Fibroblast of lung (primary cell): ENCODE measurements around the gene MOSPD3. TPM values are rescaled to one million over a fixed set of nuclear protein-coding genes. Genes with fewer than 3 reads are reported as not detected.

Source experiments
- DNase-seq, 2 donors: peaks; one replicate each; pipeline versions ENCODE4 v3.0.0 to v3.0.0-alpha.2; 2010; ENCODE audit warnings: low read depth in 2 of 2
- H2AFZ ChIP-seq: 2 replicates; pipeline ENCODE4 v1.5.1; 2012; ENCODE audit warnings: low read length, control low read depth, inconsistent platforms
- H3K27ac ChIP-seq: 2 replicates; pipeline ENCODE4 v1.5.1; 2011; ENCODE audit warnings: low read length, control low read depth; ENCODE audit not compliant: insufficient read depth
- H3K27me3 ChIP-seq: 2 replicates; pipeline ENCODE4 v1.5.1; 2011; ENCODE audit warnings: mild to moderate bottlenecking, low read length; ENCODE audit not compliant: control insufficient read depth, insufficient read depth
- H3K36me3 ChIP-seq: 2 replicates; pipeline ENCODE4 v1.5.1; 2011; ENCODE audit warnings: low read length; ENCODE audit not compliant: control insufficient read depth, insufficient read depth
- H3K4me1 ChIP-seq: 2 replicates; pipeline ENCODE4 v1.5.1; 2011; ENCODE audit warnings: low read length; ENCODE audit not compliant: control insufficient read depth, insufficient read depth; ENCODE audit errors: extremely low read depth
- H3K4me2 ChIP-seq: 2 replicates; pipeline ENCODE4 v1.5.1; 2011; ENCODE audit warnings: low read length, control low read depth; ENCODE audit not compliant: insufficient read depth; ENCODE audit errors: extremely low read depth
- H3K4me3 ChIP-seq, 4 experiments: fragments of 200-600 bp in 1 of 4; sonication (generic) in 1 of 4; replicated peaks in 1 of 4; 2 replicates each; pipeline ENCODE4 v1.5.1; 2011 to 2016; ENCODE audit warnings: low read length in 4 of 4, low read depth in 3 of 4, mild to moderate bottlenecking in 3 of 4, control low read depth in 2 of 4, inconsistent platforms in 1 of 4, mixed read lengths in 1 of 4; ENCODE audit not compliant: insufficient read depth in 1 of 4; ENCODE audit errors: control extremely low read depth in 1 of 4
- H3K79me2 ChIP-seq: 2 replicates; pipeline ENCODE4 v1.5.1; 2012; ENCODE audit warnings: mild to moderate bottlenecking, low read length, inconsistent platforms; ENCODE audit not compliant: control insufficient read depth, insufficient read depth
- H3K9ac ChIP-seq: 2 replicates; pipeline ENCODE4 v1.5.1; 2011; ENCODE audit warnings: mild to moderate bottlenecking, low read length, control low read depth; ENCODE audit not compliant: insufficient read depth
- H3K9me3 ChIP-seq: 2 replicates; pipeline ENCODE4 v1.5.1; 2012; ENCODE audit warnings: low read depth, low read length; ENCODE audit not compliant: control insufficient read depth, insufficient read depth
- H4K20me1 ChIP-seq: 2 replicates; pipeline ENCODE4 v1.5.1; 2011; ENCODE audit warnings: low read length; ENCODE audit not compliant: control insufficient read depth, insufficient read depth; ENCODE audit errors: extremely low read depth
- EZH2 ChIP-seq: IDR thresholded peaks from 2 replicates; pipeline ENCODE4 v1.5.1; 2012; ENCODE audit warnings: low read length, control low read depth, mild to moderate bottlenecking; ENCODE audit errors: missing control alignments
- polyA plus RNA-seq, 2 donors: library from polyadenylated mRNA; depleted of rRNA in 1 of 2; stranded (reverse) in 1 of 2; unstranded in 1 of 2; fragments of >200 nt; gene quantifications; 2 replicates each; pipeline ENCODE4 v1.2.1, GENCODE V29; 2011 to 2012; ENCODE audit warnings: missing spikeins in 1 of 2
- total RNA-seq: library from RNA; depleted of rRNA; stranded (reverse); fragments of >200 nt; gene quantifications from 2 replicates; pipeline ENCODE4 v1.2.1, GENCODE V29; 2014
- TF ChIP-seq, protein P1 (sequence below), 2 donors: IDR thresholded peaks in 1 of 2; conservative IDR thresholded peaks in 1 of 2; 1 replicate in 1 of 2; 2 replicates in 1 of 2; pipeline ENCODE4 v1.5.1; 2011 to 2012; ENCODE audit warnings: low read length in 2 of 2, control low read depth in 1 of 2, inconsistent platforms in 1 of 2, low read depth in 1 of 2, mild to moderate bottlenecking in 1 of 2

MOSPD3 gene
- total and polyA plus RNA-seq, 2 donors (not counting 1 experiment from before 2014, with no cell fraction given), result 5.9 to 12.8 TPM

GRCh38 chr7:100572949-100573675 lies 39.2 kb upstream of the MOSPD3 start:
- no peaks in the 10 kb centered on the region for H4K20me1 ChIP-seq
- H3K79me2 ChIP-seq, result no peaks in the 10 kb centered on the region
- H3K27ac ChIP-seq, result no peak overlapping the region
- DNase-seq, result no peak
- no peaks in the 10 kb centered on the region for H3K27me3 ChIP-seq
- no peak overlapping the region for H2AFZ ChIP-seq
- no peak overlapping the region for H3K4me2 ChIP-seq
- H3K9ac ChIP-seq, result no peak overlapping the region
- H3K4me1 ChIP-seq, result no peaks in the 10 kb centered on the region
- no peak overlapping the region for H3K4me3 ChIP-seq
- no peaks in the 10 kb centered on the region for H3K9me3 ChIP-seq
- H3K36me3 ChIP-seq, result peaks cover 28% of the 10 kb centered on the region
- TF ChIP-seq, protein P1, sequence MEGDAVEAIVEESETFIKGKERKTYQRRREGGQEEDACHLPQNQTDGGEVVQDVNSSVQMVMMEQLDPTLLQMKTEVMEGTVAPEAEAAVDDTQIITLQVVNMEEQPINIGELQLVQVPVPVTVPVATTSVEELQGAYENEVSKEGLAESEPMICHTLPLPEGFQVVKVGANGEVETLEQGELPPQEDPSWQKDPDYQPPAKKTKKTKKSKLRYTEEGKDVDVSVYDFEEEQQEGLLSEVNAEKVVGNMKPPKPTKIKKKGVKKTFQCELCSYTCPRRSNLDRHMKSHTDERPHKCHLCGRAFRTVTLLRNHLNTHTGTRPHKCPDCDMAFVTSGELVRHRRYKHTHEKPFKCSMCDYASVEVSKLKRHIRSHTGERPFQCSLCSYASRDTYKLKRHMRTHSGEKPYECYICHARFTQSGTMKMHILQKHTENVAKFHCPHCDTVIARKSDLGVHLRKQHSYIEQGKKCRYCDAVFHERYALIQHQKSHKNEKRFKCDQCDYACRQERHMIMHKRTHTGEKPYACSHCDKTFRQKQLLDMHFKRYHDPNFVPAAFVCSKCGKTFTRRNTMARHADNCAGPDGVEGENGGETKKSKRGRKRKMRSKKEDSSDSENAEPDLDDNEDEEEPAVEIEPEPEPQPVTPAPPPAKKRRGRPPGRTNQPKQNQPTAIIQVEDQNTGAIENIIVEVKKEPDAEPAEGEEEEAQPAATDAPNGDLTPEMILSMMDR (conservative IDR thresholded peaks at IDR 0.05 in 1 of 2, IDR thresholded peaks at IDR 0.05 in 1 of 2; ENCODE audit: low read depth in 1 of 2, low read length in 2 of 2), result no peak
- TF ChIP-seq EZH2, result no peak

DNA sequence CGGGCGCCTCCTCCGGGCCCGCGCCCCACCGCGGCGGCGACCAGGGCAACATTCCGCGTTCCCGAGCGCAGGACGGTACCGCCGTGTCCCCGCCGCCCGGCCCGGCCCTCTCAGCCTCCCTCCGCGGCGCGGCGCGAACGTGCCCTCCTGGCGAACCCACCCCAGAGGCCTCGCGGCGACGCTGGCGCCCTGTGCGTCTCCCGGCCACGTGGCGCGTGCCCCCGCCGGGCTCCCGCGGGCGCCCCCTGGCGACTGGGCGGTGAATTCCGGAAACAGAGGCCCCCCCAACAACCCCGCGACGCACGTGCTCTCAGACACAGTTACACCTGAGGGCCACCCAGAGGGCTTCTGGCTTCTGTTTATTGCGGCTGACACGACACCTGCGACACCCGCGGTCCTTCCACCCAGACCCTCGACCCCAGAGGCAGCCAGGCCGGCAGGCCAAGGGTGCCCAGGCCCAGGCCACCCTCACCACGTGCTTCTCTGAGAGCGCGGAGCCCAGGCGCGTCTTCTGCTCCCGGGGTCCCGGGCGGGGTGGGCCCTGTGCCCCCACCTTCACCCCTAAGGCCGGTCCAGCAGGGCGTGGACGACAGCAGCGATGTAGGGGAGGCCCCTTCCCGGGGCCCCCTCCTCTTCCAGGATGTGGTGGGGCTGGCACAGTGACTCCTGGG lies 38.5 kb upstream of the MOSPD3 start, which contains the start of gene SAP25:
Gene SAP25 (minus strand): TSS at position 210 of the 671 bp plus-strand sequence. CDS start 158 bp downstream, at position 52.
- no peak for TF ChIP-seq EZH2
- TF ChIP-seq, protein P1 (conservative IDR thresholded peaks at IDR 0.05 in 1 of 2, IDR thresholded peaks at IDR 0.05 in 1 of 2; ENCODE audit: low read depth in 1 of 2, low read length in 2 of 2), result no peak
- no peaks in the 10 kb centered on the region for H4K20me1 ChIP-seq
- no peaks in the 10 kb centered on the region for H3K27me3 ChIP-seq

GRCh38 chr7:100574362-100575205 lies 37.8 kb upstream of the MOSPD3 start:
- no peaks in the 10 kb centered on the region for H3K9me3 ChIP-seq
- TF ChIP-seq, protein P1 (conservative IDR thresholded peaks at IDR 0.05 in 1 of 2, IDR thresholded peaks at IDR 0.05 in 1 of 2; ENCODE audit: low read depth in 1 of 2, low read length in 2 of 2), result no peak
- TF ChIP-seq EZH2, result no peak
- H3K36me3 ChIP-seq, result peaks cover 35% of the 10 kb centered on the region
- no peak overlapping the region for H3K4me2 ChIP-seq
- no peaks in the 10 kb centered on the region for H3K27me3 ChIP-seq
- no peaks in the 10 kb centered on the region for H4K20me1 ChIP-seq
- no peak overlapping the region for H3K9ac ChIP-seq
- H2AFZ ChIP-seq, result no peak overlapping the region
- no peak overlapping the region for H3K27ac ChIP-seq
- H3K79me2 ChIP-seq, result no peaks in the 10 kb centered on the region
- no peaks in the 10 kb centered on the region for H3K4me1 ChIP-seq
- no peak for DNase-seq
- H3K4me3 ChIP-seq, result no peak overlapping the region

More for the DNA sequence above, 38.5 kb upstream of the MOSPD3 start, which contains the start of gene SAP25:
- Histone ChIP-seq H3K4me2 (no peak within 1 kb of the TSS), H3K4me1 (no peaks in the 10 kb centered on the region), H3K27ac (no peak within 1 kb of the TSS), H3K9me3 (no peaks in the 10 kb centered on the region), H3K9ac (no peak within 1 kb of the TSS), H3K79me2 (no peaks in the 10 kb centered on the region), H3K36me3 (peaks cover 31% of the 10 kb centered on the region), H2AFZ (no peak within 1 kb of the TSS), H3K4me3 (no peak within 1 kb of the TSS)
- DNase-seq, result no peak
